ENCODE data around the gene USP54.
A peak's percentile ranks its signal among the peaks of the same experiment; 100 is the strongest.
"Not testable (repeated sequence)": the region's sequence is repeated elsewhere in the genome, so short reads cannot be mapped to it uniquely, and the experiment has no call there.

Gene USP54

DNA sequence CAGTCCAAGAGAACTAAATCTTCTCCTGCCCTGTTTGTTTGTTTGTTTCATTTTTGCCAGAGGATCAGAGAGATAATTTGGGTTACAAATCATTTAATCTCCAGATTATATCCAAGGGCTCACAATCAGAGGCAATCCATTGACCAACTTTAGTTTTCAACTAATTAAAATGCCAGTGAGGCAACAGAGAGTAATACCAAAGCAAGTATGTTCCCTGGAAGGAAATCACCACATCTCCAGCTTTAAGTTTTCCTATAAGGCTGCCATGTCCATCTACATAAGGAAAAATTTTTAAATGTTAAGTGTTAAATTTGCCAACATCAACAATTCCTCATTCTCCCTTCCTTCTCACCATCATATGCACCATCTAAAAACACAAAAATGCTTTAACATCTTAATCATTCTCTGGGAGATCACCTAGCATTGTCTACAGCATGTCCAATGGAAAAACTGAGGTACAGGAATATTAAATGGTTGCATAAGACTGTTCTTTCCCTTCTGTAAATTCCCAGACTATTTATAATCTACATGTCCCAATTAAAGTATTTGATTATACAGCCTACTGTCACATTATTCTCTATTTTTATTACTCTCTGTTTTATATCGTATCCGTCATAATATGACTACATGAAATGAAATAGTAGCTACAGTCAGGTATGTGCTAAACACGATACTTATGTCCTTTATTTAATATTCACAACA is 14.1 kb downstream of the USP54 start:
- TF ChIP-seq GABPA (IDR thresholded peaks at IDR 0.05; ENCODE audit: low read depth) = no peak
- Histone ChIP-seq H3K27me3 (ENCODE audit: insufficient read depth, poor library complexity, severe bottlenecking) (no peaks in the 10 kb centered on the region), H3K27ac (replicated peaks) (no peak overlapping the region), H3K4me3 (replicated peaks; ENCODE audit: insufficient read depth, low read length) (no peak overlapping the region)
- DNase-seq (ENCODE audit: low read depth in 1 of 2, low spot score in 1 of 2) = no peak

- H3K27ac ChIP-seq (replicated peaks) = no peak overlapping the region
- H3K4me3 ChIP-seq (replicated peaks; ENCODE audit: insufficient read depth, low read length) = no peak overlapping the region
- H3K27me3 ChIP-seq (ENCODE audit: insufficient read depth, poor library complexity, severe bottlenecking) = no peaks in the 10 kb centered on the region
- DNase-seq (ENCODE audit: low read depth in 1 of 2, low spot score in 1 of 2) = peak in 1 of 2 experiments; percentile 17
- TF ChIP-seq REST (IDR thresholded peaks at IDR 0.05; ENCODE audit: insufficient replicate concordance, low read depth) (no peak), CTCF (IDR thresholded peaks at IDR 0.05; ENCODE audit: insufficient read depth, low read length) (no peak), SPI1 (IDR thresholded peaks at IDR 0.05; ENCODE audit: borderline replicate concordance, low read depth) (no peak), POLR2AphosphoS5 (IDR thresholded peaks at IDR 0.05; ENCODE audit: low read depth) (no peak), GABPA (IDR thresholded peaks at IDR 0.05; ENCODE audit: low read depth) (no peak)
Observed at GRCh38 chr10:73576178-73576889, 14.8 kb downstream of the USP54 start.

- DNase-seq (ENCODE audit: low read depth in 1 of 2, low spot score in 1 of 2); H3K27me3 ChIP-seq (ENCODE audit: insufficient read depth, poor library complexity, severe bottlenecking); H3K27ac ChIP-seq (replicated peaks); H3K4me3 ChIP-seq (replicated peaks; ENCODE audit: insufficient read depth, low read length): not testable (repeated sequence)
Observed at GRCh38 chr10:73567025-73567424, 24.1 kb downstream of the USP54 start.

DNA sequence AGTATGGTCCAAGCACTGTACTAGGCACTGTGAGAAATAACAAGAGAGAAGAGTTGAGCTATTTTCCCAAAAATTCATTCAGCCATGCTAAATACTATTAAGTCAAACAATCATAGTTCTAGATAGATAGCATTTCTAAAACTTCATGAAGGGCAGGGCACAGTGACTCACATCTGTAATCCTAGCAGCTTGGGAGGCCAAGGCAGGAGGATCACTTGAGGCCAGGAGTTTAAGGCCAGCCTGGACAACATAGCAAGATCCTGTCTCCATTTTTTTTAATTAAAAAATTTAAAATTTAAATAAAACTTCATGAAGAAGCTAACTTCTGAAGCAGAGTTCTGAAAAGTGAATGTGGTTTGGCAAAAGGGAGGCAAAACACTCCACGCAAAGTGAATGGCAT is 29.9 kb downstream of the USP54 start:
- TF ChIP-seq GABPA (IDR thresholded peaks at IDR 0.05; ENCODE audit: low read depth) (no peak), SPI1 (IDR thresholded peaks at IDR 0.05; ENCODE audit: borderline replicate concordance, low read depth) (no peak), CTCF (IDR thresholded peaks at IDR 0.05; ENCODE audit: insufficient read depth, low read length) (no peak), REST (IDR thresholded peaks at IDR 0.05; ENCODE audit: insufficient replicate concordance, low read depth) (no peak), POLR2AphosphoS5 (IDR thresholded peaks at IDR 0.05; ENCODE audit: low read depth) (no peak)
- H3K27ac ChIP-seq (replicated peaks) = no peak overlapping the region
- no peaks in the 10 kb centered on the region for H3K27me3 ChIP-seq (ENCODE audit: insufficient read depth, poor library complexity, severe bottlenecking)
- H3K4me3 ChIP-seq (replicated peaks; ENCODE audit: insufficient read depth, low read length) = no peak overlapping the region
- no peak for DNase-seq (ENCODE audit: low read depth in 1 of 2, low spot score in 1 of 2)
